Measurements from ENCODE around the gene AIP.

AIP gene

DNA sequence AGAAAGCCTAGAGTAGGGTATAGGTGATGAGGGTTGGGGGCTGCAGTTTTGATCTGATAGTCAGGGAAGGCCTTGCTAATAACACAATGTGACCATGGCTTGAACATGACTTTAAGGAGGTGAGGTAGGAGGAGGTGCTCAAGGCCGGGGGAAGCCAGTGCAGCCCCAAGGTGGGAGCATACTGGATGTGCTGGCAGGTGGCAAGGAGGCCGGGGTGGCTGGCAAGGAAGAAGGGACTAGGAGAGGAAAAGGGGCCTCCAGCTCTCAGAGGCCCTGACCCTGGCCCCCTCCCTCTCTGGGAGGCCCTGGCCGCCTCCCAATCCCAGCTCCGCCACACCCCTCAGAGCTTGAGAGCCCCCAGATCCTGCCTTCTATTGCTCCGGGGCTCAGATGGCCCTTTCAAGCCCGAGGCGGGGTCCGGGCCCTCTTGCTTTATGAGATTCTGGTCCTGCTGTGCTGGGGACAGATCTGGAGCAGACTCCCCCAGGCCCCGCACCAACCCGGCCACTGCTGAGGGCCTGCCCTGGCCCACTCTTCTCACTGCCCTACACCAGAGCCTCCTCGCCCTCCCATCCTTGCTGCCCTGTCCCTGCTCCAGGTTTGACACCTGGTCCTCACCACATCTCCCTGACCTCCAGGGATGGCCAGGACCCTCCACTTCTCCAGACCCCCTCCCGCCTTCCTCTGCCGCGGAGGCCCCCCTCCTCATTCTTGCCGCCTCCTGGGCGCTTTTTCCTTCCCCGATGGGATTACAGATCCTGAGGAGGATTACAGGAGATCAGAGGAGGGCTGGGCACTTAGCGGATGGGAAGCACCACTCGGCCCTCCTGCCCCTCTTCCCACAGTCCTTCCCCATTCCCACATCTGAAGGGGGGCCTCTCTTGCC, 20.5 kb downstream of the AIP start:
- 80 to 84% methylated on average over 13 of the region's 19 CpGs for WGBS, 2 experiments (ENCODE audit: insufficient coverage in 2 of 2)

DNA sequence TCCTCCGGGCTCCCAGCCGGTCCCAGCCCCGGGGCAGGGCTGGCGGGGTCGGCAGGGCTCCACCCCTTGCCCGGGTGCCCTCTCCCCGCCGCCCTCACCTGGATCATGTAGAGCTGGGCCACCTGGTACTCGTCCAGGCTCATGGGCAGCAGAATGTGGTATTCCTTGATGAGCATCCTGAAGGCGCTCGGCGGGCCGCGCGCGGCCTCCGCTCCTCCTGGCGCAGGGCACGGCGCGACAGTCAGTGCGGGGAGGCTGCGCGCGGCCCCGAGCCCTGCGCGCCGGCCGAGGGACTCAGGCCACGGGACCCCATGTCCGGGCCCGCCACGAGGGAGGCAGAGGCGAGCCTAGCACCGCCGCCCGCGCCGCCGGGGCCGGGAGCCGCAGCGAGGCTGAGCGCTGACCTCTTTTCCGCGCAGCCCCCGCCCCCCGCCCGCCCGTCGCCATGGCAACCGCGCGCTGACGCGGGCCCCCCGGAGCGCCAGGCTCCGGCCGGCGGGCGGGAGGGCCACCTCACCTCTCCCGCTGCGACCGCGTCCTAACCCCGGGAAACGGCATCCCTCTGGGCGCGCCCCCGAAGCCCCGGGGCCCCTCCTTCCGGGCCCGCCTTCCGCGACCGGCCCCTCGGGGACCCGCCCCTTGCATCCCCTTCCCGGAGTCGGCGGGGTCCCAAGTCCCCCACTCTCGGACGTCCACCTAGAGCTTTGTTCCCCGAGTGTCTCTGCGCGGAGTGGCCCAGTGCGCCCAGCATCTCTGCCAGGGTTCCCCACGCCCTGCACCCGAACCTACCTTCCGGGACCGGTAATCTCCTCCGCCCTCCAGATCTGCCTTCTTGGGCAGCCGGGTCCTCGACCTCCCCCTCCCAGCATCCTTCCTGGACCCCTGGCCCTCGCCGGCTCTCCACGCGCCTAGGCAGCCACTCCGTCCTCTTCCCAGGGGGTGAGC, 21.5 kb downstream of the AIP start:
- H3K9me3 ChIP-seq (ENCODE audit: control insufficient read depth, low read length), result no peaks in the 10 kb centered on the region
- 1% methylated on average over 52 to 95 of the region's 101 CpGs for WGBS, 2 experiments (ENCODE audit: insufficient coverage in 2 of 2)
- peaks cover 34% of the 10 kb centered on the region for H3K36me3 ChIP-seq (ENCODE audit: control insufficient read depth, insufficient read depth, low read length)
- H3K27ac ChIP-seq (ENCODE audit: low read depth, low read length, severe bottlenecking), result peak overlapping the region; percentile 57
- peaks cover 24% of the 10 kb centered on the region for H3K4me1 ChIP-seq (ENCODE audit: control insufficient read depth, insufficient read depth, low read length, poor library complexity, severe bottlenecking)
- H3K4me3 ChIP-seq (ENCODE audit: extremely low read depth, insufficient read depth, low read length, poor library complexity, severe bottlenecking), result peak overlapping the region; percentile 81

More for the DNA sequence above, 20.5 kb downstream of the AIP start:
- Histone ChIP-seq H3K4me1 (ENCODE audit: control insufficient read depth, insufficient read depth, low read length, poor library complexity, severe bottlenecking) (peaks cover 24% of the 10 kb centered on the region), H3K27ac (ENCODE audit: low read depth, low read length, severe bottlenecking) (no peak overlapping the region), H3K36me3 (ENCODE audit: control insufficient read depth, insufficient read depth, low read length) (peaks cover 35% of the 10 kb centered on the region), H3K4me3 (ENCODE audit: extremely low read depth, insufficient read depth, low read length, poor library complexity, severe bottlenecking) (peak overlapping the region; percentile 81), H3K9me3 (ENCODE audit: control insufficient read depth, low read length) (no peaks in the 10 kb centered on the region)

DNA sequence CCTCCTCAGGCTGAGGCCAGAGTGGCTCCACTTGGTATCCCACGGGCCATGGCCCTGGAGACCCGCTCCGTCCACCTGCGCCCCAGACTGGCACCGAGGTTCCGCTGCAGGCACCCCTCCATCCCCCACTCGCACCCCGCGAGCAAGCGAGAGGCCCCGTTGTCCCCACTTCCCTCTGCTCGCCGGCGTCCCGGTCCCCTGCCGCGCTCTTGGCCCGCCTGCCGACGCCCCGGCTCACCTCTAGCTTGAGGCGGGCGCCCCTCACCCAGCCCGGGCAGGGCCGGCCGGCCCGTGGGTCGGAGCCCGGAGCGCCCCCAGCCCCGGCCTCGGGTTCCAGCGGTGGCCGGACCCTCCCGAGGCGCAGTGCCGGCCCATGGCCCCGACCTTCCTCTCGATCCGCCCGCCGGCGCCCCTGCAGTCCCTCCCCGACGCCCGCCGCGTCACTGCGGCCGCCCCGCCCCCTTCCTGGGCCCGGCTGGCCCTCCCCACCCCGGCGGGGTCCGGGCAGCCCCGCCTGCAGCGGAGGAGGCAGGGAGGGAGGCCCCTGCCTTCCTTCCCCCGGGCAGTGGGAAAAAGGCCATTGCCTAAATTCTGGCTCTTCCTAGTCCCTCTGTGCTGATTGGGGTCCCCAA, 22.2 kb downstream of the AIP start, which contains the start of gene PITPNM1:
PITPNM1 (minus strand) TSS at position 414 of the 632 bp plus-strand sequence. CDS start 1,183 bp downstream, outside the sequence.
- Histone ChIP-seq H3K4me3 (ENCODE audit: extremely low read depth, insufficient read depth, low read length, poor library complexity, severe bottlenecking) (peak within 1 kb of the TSS; percentile 81), H3K27ac (ENCODE audit: low read depth, low read length, severe bottlenecking) (peak within 1 kb of the TSS; percentile 73), H3K4me1 (ENCODE audit: control insufficient read depth, insufficient read depth, low read length, poor library complexity, severe bottlenecking) (peaks cover 24% of the 10 kb centered on the region), H3K36me3 (ENCODE audit: control insufficient read depth, insufficient read depth, low read length) (peaks cover 27% of the 10 kb centered on the region), H3K9me3 (ENCODE audit: control insufficient read depth, low read length) (no peaks in the 10 kb centered on the region)
- 0% methylated on average over 31 to 55 of the region's 58 CpGs for WGBS, 2 experiments (ENCODE audit: insufficient coverage in 2 of 2)

DNA sequence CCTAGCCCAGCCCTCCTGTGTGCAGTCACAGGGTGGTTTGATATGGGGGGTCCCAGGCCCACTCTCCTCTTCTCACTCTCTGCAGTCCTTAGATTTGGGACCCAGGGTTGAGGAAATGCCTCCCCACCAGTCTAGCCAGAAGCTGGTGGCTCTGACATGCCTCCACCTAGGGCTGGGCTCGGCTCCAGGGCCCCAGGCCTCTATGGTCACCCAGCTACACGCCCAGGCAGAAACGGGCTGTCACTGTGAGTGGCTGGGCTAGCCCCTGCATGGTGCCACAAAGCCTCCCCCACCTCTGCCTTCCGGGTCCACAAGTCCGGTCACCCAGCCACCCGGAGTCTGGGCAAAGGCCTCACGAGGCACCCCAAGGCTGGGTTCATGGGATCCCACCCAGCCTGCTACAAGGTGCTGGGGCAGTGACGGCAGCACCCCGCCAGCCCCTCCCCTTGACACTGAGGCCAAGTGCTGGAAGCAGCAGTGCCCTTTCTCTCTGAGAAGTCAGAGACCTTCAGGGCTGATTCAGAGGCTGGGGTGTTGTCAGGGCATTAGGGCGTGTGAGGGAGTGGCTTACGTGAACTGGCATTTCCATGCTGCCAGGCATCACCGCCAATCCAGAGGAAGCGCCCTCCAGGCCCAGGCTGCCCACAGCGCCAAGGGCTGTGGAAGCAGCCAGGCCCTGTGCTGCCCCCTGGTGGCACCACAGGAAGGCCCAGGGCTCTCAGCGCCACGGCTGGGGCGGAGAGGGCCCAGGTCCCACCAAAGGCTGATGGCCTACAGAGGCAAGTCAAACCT, 23.0 kb downstream of the AIP start:
- Histone ChIP-seq H3K9me3 (ENCODE audit: control insufficient read depth, low read length) (no peaks in the 10 kb centered on the region), H3K27ac (ENCODE audit: low read depth, low read length, severe bottlenecking) (peak overlapping the region; percentile 73), H3K4me1 (ENCODE audit: control insufficient read depth, insufficient read depth, low read length, poor library complexity, severe bottlenecking) (peaks cover 24% of the 10 kb centered on the region), H3K4me3 (ENCODE audit: extremely low read depth, insufficient read depth, low read length, poor library complexity, severe bottlenecking) (peak overlapping the region; percentile 81), H3K36me3 (ENCODE audit: control insufficient read depth, insufficient read depth, low read length) (peaks cover 20% of the 10 kb centered on the region)
- 41% methylated on average over 8 to 16 of the region's 17 CpGs for WGBS, 2 experiments (ENCODE audit: insufficient coverage in 2 of 2)

DNA sequence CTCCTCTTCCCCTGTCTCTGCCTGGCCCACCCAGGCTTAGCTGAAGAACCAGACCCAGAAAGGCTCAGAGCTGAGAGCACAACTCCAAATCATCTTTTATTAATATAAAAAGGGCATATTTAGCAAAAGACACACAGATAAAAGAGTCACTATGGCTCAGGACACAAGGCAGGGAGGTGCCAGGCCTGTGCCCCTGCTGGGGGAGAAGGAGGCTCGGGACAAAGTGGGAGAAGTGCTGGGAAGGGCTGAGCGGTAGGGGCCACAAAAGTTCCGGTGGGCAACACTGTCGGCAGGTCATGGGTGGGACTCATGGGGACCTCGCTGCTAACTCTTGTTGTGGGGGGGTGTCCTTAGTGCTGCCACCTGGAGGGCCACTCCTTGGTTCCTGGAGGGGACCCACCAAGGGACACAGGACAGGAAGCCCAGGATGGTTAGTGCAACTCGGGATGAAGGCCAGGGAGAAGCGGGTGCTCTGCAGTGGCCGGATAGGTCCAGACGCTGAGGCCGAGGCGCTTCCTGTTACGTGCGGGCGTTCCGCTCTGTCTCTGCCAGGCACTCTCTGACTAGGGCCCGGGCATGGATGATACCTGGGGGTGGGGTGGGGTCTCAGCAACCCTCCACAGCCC, 23.7 kb downstream of the AIP start:
- WGBS, 2 experiments (ENCODE audit: insufficient coverage in 2 of 2), result 93% methylated on average over 5 to 12 of the region's 16 CpGs
- H3K4me3 ChIP-seq (ENCODE audit: extremely low read depth, insufficient read depth, low read length, poor library complexity, severe bottlenecking), result peak overlapping the region; percentile 64
- H3K4me1 ChIP-seq (ENCODE audit: control insufficient read depth, insufficient read depth, low read length, poor library complexity, severe bottlenecking), result peaks cover 24% of the 10 kb centered on the region
- H3K9me3 ChIP-seq (ENCODE audit: control insufficient read depth, low read length), result no peaks in the 10 kb centered on the region
- H3K36me3 ChIP-seq (ENCODE audit: control insufficient read depth, insufficient read depth, low read length), result peaks cover 13% of the 10 kb centered on the region
- H3K27ac ChIP-seq (ENCODE audit: low read depth, low read length, severe bottlenecking), result no peak overlapping the region

DNA sequence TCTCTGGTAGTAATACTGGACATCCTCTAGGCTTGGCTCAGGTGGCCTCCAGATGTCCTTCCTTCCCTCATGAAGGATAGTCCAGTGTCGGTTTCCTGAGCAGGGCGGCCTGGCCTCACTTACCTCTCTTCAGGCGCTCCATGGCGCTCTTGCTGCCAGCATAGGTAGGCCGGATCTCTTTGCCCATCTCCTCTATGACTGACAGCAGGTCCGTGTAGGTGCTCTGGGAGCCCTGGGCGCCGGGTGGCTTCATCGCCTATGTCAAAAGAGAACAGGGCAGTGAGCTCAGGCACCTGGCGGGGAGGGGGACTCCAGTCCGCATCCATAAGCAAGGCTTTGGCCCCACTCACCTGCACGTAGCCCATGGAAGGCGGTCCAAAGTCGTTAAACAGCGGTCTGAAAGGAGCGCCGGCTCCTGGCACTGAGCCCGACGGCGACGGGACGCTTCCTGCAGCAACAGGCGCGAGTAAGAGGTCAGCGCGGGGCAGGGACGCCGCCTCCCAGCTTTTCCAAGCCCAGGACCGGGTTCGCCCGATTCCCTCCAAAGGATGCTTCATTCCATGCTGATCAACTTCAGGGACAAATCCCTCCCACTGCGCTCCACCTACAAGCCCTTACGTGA, 24.5 kb downstream of the AIP start:
- no peaks in the 10 kb centered on the region for H3K9me3 ChIP-seq (ENCODE audit: control insufficient read depth, low read length)
- H3K4me1 ChIP-seq (ENCODE audit: control insufficient read depth, insufficient read depth, low read length, poor library complexity, severe bottlenecking), result peaks cover 24% of the 10 kb centered on the region
- WGBS, 2 experiments (ENCODE audit: insufficient coverage in 2 of 2), result 25 to 30% methylated on average over 33 of the region's 33 CpGs
- peaks cover 6% of the 10 kb centered on the region for H3K36me3 ChIP-seq (ENCODE audit: control insufficient read depth, insufficient read depth, low read length)
- H3K4me3 ChIP-seq (ENCODE audit: extremely low read depth, insufficient read depth, low read length, poor library complexity, severe bottlenecking), result peak overlapping the region; percentile 64
- peak overlapping the region; percentile 98 for H3K27ac ChIP-seq (ENCODE audit: low read depth, low read length, severe bottlenecking)

DNA sequence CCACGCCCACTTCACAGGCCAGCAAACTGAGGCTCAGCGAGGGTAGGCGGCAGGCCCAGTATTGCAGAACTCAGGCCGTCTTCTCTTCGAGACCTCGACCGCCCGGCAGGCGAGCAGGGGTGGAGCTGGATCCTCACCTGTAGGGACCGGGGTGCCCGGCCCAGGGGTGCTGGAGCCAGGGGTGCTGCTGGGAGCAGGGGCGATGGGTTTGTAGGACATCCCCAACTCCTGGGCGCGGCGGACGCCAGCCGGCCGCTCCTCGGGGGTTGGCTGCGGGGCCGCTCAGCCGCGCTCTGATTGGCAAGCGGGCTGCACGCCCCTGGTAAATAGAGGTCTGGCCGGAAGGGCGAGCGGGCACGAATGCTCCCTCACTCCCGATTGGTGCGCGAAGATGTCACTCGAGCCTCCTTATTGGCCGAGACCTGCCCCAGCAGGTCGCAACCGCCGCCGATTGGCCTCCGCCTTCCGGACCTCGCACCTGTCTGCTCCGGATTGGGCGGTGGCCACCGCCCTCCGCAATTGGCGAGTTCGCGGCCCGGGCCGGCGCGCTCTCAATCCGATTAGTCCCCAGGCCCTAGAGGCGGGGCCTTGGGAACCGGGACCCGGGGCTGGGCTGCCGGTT, 25.1 kb downstream of the AIP start, which contains the start of gene CDK2AP2:
CDK2AP2 (minus strand) TSS at position 299 of the 622 bp plus-strand sequence; CDS start at position 219, 80 bp downstream.
- Histone ChIP-seq H3K4me3 (ENCODE audit: extremely low read depth, insufficient read depth, low read length, poor library complexity, severe bottlenecking) (peak within 1 kb of the TSS; percentile 64), H3K27ac (ENCODE audit: low read depth, low read length, severe bottlenecking) (peak within 1 kb of the TSS; percentile 98), H3K9me3 (ENCODE audit: control insufficient read depth, low read length) (no peaks in the 10 kb centered on the region), H3K36me3 (ENCODE audit: control insufficient read depth, insufficient read depth, low read length) (no peaks in the 10 kb centered on the region), H3K4me1 (ENCODE audit: control insufficient read depth, insufficient read depth, low read length, poor library complexity, severe bottlenecking) (peaks cover 24% of the 10 kb centered on the region)
- 1% methylated on average over 48 to 57 of the region's 57 CpGs for WGBS, 2 experiments (ENCODE audit: insufficient coverage in 2 of 2)

DNA sequence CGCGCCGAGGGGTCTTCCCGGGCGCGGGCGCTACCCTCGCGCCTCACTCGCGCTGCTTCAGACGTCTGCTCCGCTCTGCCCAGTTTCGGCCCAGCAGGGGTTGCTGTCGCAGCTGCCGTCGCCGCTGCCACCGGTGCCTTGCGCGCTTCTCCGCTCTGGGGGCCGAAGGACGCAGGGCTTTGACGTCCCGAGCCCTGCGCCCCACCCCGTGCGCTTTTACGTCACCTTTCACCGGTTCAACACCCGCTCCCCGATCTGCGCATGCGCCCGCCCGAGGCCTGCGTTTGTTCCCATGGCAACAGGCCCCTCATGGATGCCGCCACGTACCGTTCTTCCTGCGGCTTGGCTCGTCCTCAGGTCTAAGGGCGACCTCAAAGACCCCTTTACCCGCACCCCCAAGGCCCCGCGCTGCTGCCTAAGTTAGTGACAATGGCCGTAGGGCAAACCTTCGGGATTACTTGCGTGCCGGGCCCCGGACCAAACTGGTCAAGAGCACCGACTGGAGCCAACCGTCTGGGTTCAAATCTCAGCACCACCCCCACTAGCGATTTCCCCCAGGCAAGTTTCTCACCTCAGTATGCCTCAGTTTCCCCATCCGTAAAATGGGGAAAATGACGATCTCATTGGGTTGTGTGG, 25.8 kb downstream of the AIP start:
- H3K27ac ChIP-seq (ENCODE audit: low read depth, low read length, severe bottlenecking), result peak overlapping the region; percentile 98
- H3K9me3 ChIP-seq (ENCODE audit: control insufficient read depth, low read length), result no peaks in the 10 kb centered on the region
- peaks cover 21% of the 10 kb centered on the region for H3K4me1 ChIP-seq (ENCODE audit: control insufficient read depth, insufficient read depth, low read length, poor library complexity, severe bottlenecking)
- peak overlapping the region; percentile 64 for H3K4me3 ChIP-seq (ENCODE audit: extremely low read depth, insufficient read depth, low read length, poor library complexity, severe bottlenecking)
- 0 to 1% methylated on average over 26 to 49 of the region's 57 CpGs for WGBS, 2 experiments (ENCODE audit: insufficient coverage in 2 of 2)
- H3K36me3 ChIP-seq (ENCODE audit: control insufficient read depth, insufficient read depth, low read length), result no peaks in the 10 kb centered on the region

DNA sequence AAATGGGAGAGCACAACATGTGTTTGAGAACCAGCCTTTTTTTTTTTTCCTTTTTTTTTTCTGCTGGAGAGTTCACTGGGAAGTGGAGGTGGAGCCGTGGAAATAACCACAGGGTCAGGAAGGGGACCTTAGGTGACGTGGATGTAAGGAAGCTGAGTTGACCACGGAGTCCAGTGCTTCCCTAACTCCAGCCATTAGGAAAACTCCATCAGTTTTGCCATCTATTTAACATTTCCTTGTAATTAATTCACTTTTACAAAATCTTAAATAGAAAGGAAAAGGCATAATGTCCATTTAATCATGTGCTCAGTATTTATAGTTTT, 27.2 kb downstream of the AIP start:
- WGBS, 2 experiments (ENCODE audit: insufficient coverage in 2 of 2), result no CpG with 5 or more reads among the region's 3 CpGs
- Histone ChIP-seq H3K4me1 (ENCODE audit: control insufficient read depth, insufficient read depth, low read length, poor library complexity, severe bottlenecking) (peaks cover 17% of the 10 kb centered on the region), H3K36me3 (ENCODE audit: control insufficient read depth, insufficient read depth, low read length) (no peaks in the 10 kb centered on the region), H3K9me3 (ENCODE audit: control insufficient read depth, low read length) (no peaks in the 10 kb centered on the region), H3K4me3 (ENCODE audit: extremely low read depth, insufficient read depth, low read length, poor library complexity, severe bottlenecking) (no peak overlapping the region), H3K27ac (ENCODE audit: low read depth, low read length, severe bottlenecking) (no peak overlapping the region)

All from mesodermal cell (in vitro differentiated cells).